Measurements from ENCODE around the gene GRIN2A. TPM values are rescaled to one million over a fixed set of nuclear protein-coding genes. Genes with fewer than 3 reads are reported as not detected.

The GRIN2A gene
- polyA plus RNA-seq, 1 experiment, result not detected

- CTCF ChIA-PET, result interaction anchor here (1.0 kb wide), 1 partner anchor 10 kb away, joined by 3 read pairs; no protein-coding TSS in a partner anchor
- no peaks in the 10 kb centered on the region for H3K36me3 ChIP-seq (ENCODE audit: control insufficient read depth, insufficient read depth, low read length)
- TF ChIP-seq, protein P1, sequence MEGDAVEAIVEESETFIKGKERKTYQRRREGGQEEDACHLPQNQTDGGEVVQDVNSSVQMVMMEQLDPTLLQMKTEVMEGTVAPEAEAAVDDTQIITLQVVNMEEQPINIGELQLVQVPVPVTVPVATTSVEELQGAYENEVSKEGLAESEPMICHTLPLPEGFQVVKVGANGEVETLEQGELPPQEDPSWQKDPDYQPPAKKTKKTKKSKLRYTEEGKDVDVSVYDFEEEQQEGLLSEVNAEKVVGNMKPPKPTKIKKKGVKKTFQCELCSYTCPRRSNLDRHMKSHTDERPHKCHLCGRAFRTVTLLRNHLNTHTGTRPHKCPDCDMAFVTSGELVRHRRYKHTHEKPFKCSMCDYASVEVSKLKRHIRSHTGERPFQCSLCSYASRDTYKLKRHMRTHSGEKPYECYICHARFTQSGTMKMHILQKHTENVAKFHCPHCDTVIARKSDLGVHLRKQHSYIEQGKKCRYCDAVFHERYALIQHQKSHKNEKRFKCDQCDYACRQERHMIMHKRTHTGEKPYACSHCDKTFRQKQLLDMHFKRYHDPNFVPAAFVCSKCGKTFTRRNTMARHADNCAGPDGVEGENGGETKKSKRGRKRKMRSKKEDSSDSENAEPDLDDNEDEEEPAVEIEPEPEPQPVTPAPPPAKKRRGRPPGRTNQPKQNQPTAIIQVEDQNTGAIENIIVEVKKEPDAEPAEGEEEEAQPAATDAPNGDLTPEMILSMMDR (IDR thresholded peaks at IDR 0.05; ENCODE audit: insufficient read depth, low read depth, low read length), result no peak
- POLR2A ChIA-PET, result no interaction called here
- no peak for DNase-seq (ENCODE audit: low read depth)
- no peaks in the 10 kb centered on the region for H3K27me3 ChIP-seq (ENCODE audit: control insufficient read depth, insufficient read depth, low read length)
- H3K4me3 ChIP-seq (ENCODE audit: low read depth, low read length), result no peak overlapping the region
Observed at GRCh38 chr16:9860876-9861275, 321.4 kb downstream of the GRIN2A start.

DNA sequence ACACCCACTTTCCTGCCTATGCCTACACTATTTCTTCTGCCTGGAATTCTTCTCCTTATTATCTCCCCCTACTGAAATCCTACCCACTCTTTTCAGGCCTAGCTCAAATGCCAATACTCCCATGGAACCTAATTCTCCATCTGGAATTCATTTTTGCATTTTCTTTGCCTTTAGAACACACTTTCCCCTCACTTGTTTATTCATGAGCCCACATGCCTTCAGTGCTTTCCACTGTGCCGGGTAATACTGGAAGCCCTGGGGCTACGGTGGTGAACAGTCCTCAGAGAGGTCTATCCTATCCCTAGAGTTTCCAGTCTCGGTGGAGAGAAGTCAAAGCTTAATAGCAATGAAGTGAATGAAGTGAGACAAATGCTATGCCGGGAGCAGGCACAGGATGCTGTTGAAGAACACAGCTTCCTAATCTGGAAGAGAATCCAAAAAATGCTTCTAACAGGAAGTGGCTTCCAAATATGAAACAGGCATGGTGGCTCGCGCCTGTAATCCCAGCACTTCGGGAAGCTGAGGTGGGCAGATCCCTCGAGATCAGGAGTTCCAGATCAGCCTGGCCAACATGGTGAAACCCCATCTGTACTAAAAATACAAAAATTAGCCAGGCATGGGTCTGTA, 322.4 kb downstream of the GRIN2A start:
- POLR2A ChIA-PET, result no interaction called here
- DNase-seq (ENCODE audit: low read depth), result no peak
- TF ChIP-seq, protein P1 (IDR thresholded peaks at IDR 0.05; ENCODE audit: insufficient read depth, low read depth, low read length), result no peak
- H3K36me3 ChIP-seq (ENCODE audit: control insufficient read depth, insufficient read depth, low read length), result no peaks in the 10 kb centered on the region
- H3K4me3 ChIP-seq (ENCODE audit: low read depth, low read length), result no peak overlapping the region
- H3K27me3 ChIP-seq (ENCODE audit: control insufficient read depth, insufficient read depth, low read length), result no peaks in the 10 kb centered on the region
- CTCF ChIA-PET, result interaction anchor here (1.0 kb wide), 1 partner anchor 11 kb away, joined by 3 read pairs; no protein-coding TSS in a partner anchor

DNA sequence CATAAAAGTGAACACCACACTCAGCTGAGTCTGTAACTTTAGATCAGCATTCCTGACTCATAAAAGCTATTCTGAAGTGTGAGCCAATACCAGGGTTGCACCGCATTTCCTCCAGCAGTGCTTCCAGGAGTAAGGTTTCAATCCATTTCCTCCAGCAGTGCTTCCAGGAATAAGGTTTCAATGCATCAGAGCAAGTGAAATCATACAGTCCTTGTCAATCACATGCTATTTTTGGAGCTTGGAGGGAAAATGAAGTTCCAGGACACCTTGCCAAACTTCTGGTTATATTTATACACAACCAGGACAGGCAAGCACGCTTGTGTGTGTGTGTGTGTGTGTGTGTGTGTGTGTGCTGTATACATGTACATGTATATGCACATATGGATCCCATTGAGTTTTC, 327.6 kb downstream of the GRIN2A start:
- no peak overlapping the region for H3K4me3 ChIP-seq (ENCODE audit: low read depth, low read length)
- POLR2A ChIA-PET, result no interaction called here
- TF ChIP-seq, protein P1 (IDR thresholded peaks at IDR 0.05; ENCODE audit: insufficient read depth, low read depth, low read length), result no peak
- no peaks in the 10 kb centered on the region for H3K27me3 ChIP-seq (ENCODE audit: control insufficient read depth, insufficient read depth, low read length)
- no peak for DNase-seq (ENCODE audit: low read depth)
- no peaks in the 10 kb centered on the region for H3K36me3 ChIP-seq (ENCODE audit: control insufficient read depth, insufficient read depth, low read length)
- CTCF ChIA-PET, result no interaction called here

- CTCF ChIA-PET, result no interaction called here
- Histone ChIP-seq H3K4me3 (ENCODE audit: low read depth, low read length) (no peak overlapping the region), H3K36me3 (ENCODE audit: control insufficient read depth, insufficient read depth, low read length) (no peaks in the 10 kb centered on the region), H3K27me3 (ENCODE audit: control insufficient read depth, insufficient read depth, low read length) (no peaks in the 10 kb centered on the region)
- POLR2A ChIA-PET, result no interaction called here
- TF ChIP-seq, protein P1 (IDR thresholded peaks at IDR 0.05; ENCODE audit: insufficient read depth, low read depth, low read length), result no peak
- DNase-seq (ENCODE audit: low read depth), result no peak
Observed at GRCh38 chr16:9852003-9852402, 330.2 kb downstream of the GRIN2A start.

DNA sequence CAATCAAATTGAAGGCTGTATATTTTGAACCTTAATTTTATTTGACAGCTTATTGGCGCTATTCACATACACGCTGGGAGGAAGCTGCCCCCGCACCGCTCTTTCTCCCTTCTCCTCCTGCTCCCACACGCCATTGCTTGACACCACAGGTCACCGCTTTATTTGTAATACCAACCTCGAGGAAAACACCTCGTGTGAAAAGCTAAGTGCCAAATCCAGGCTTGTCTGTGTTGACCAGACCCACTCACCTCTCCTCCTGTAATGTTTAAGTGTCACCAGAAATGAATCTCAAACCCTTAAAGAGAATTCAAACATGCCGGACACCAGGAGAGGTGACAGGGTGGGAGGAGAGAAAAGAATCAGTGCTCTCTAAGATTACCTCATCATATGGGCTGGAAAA, 331.4 kb downstream of the GRIN2A start:
- TF ChIP-seq, protein P1 (IDR thresholded peaks at IDR 0.05; ENCODE audit: insufficient read depth, low read depth, low read length), result no peak
- H3K27me3 ChIP-seq (ENCODE audit: control insufficient read depth, insufficient read depth, low read length), result no peaks in the 10 kb centered on the region
- H3K4me3 ChIP-seq (ENCODE audit: low read depth, low read length), result no peak overlapping the region
- no peak for DNase-seq (ENCODE audit: low read depth)
- POLR2A ChIA-PET, result no interaction called here
- no peaks in the 10 kb centered on the region for H3K36me3 ChIP-seq (ENCODE audit: control insufficient read depth, insufficient read depth, low read length)
- CTCF ChIA-PET, result no interaction called here
